Measurements from ENCODE around the gene KDM8.
"Not testable (repeated sequence)": the region's sequence is repeated elsewhere in the genome, so short reads cannot be mapped to it uniquely, and the experiment has no call there.

The KDM8 gene

GRCh38 chr16:27252206-27252585 is 48.9 kb downstream of the KDM8 start:
- FAIRE-seq (no peak), DNase-seq (ENCODE audit: insufficient read length, low spot score) (no peak)
- no peak for TF ChIP-seq CTCF (IDR thresholded peaks at IDR 0.05; ENCODE audit: insufficient read depth, missing control alignments)

- no peak for DNase-seq (ENCODE audit: insufficient read length, low spot score)
- TF ChIP-seq CTCF (IDR thresholded peaks at IDR 0.05; ENCODE audit: insufficient read depth, missing control alignments) = no peak
- FAIRE-seq = no peak
Observed at GRCh38 chr16:27253526-27253930, 50.2 kb downstream of the KDM8 start.

- DNase-seq (ENCODE audit: insufficient read length, low spot score) (no peak), FAIRE-seq (no peak)
- TF ChIP-seq CTCF (IDR thresholded peaks at IDR 0.05; ENCODE audit: insufficient read depth, missing control alignments) = no peak
Observed at GRCh38 chr16:27254262-27254811, 51.0 kb downstream of the KDM8 start.

GRCh38 chr16:27256861-27257260 is 53.5 kb downstream of the KDM8 start:
- no peak for FAIRE-seq

GRCh38 chr16:27257271-27257670 is 53.9 kb downstream of the KDM8 start:
- DNase-seq (ENCODE audit: insufficient read length, low spot score) = no peak
- TF ChIP-seq CTCF (IDR thresholded peaks at IDR 0.05; ENCODE audit: insufficient read depth, missing control alignments) = no peak
- FAIRE-seq = no peak

More at GRCh38 chr16:27256861-27257260, 53.5 kb downstream of the KDM8 start:
- no peak for DNase-seq (ENCODE audit: insufficient read length, low spot score)
- no peak for TF ChIP-seq CTCF (IDR thresholded peaks at IDR 0.05; ENCODE audit: insufficient read depth, missing control alignments)

GRCh38 chr16:27258241-27258734 is 55.0 kb downstream of the KDM8 start:
- no peak for FAIRE-seq
- no peak for TF ChIP-seq CTCF (IDR thresholded peaks at IDR 0.05; ENCODE audit: insufficient read depth, missing control alignments)
- DNase-seq (ENCODE audit: insufficient read length, low spot score) = no peak

GRCh38 chr16:27259710-27260109 is 56.4 kb downstream of the KDM8 start:
- DNase-seq (ENCODE audit: insufficient read length, low spot score) = no peak
- TF ChIP-seq CTCF (IDR thresholded peaks at IDR 0.05; ENCODE audit: insufficient read depth, missing control alignments) = no peak
- FAIRE-seq = no peak

- not testable (repeated sequence) for DNase-seq (ENCODE audit: insufficient read length, low spot score); FAIRE-seq
Observed at GRCh38 chr16:27262904-27263423, 59.6 kb downstream of the KDM8 start.
